ENCODE measurements around the gene ATP5F1C.

DNA sequence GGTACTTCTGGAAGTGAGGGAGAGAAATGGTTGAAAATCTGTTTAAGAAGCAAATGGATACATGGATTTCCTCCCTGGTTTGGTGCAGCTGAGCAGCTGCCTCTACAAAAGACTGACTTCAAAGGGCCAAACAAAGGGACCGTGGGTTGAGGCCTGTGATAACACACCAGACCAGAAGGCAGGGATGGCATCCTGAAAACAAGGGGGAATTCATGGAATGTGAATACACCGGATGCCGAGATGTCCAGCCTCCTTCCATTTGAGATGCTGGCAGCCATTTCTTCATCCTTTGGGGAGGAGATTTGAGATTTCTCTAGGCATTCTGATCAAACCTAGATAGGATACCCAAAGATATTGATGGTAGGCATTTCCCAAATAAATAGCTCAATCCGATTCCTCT lies 67.2 kb downstream of the ATP5F1C start:
- TF ChIP-seq CTCF (IDR thresholded peaks at IDR 0.05) = no peak
- TF ChIP-seq POLR2A (IDR thresholded peaks at IDR 0.05) = no peak
- TF ChIP-seq POLR2AphosphoS5 (IDR thresholded peaks at IDR 0.05) = no peak

Measured in breast epithelium (tissue), 3 donors.